Uterus (tissue), 2 donors: ENCODE results near the gene ASTN2.

Source experiments
- CTCF ChIP-seq, 4 experiments: fragments of 200-600 bp in 2 of 4; fragments of 450-650 bp in 2 of 4; sonication (generic) in 2 of 4; IDR thresholded peaks; one replicate each; pipeline ENCODE4 v1.5.1; 2016 to 2019; ENCODE audit warnings: antibody characterized with exemption in 4 of 4, mild to moderate bottlenecking in 2 of 4, moderate library complexity in 1 of 4
- POLR2A ChIP-seq, 2 donors: fragments of 450-650 bp; IDR thresholded peaks; one replicate each; pipeline ENCODE4 v1.6.1; 2016; ENCODE audit warnings: antibody characterized with exemption in 2 of 2, mild to moderate bottlenecking in 1 of 2, moderate library complexity in 1 of 2

GRCh38 chr9:116691607-116692006 lies 723.2 kb downstream of the ASTN2 start:
- TF ChIP-seq CTCF (IDR thresholded peaks at IDR 0.05): no peak
- TF ChIP-seq POLR2A (IDR thresholded peaks at IDR 0.05): no peak
